GM12878 (cell line): Measurements from ENCODE around the gene NTM. TPM values are rescaled to one million over a fixed set of nuclear protein-coding genes. Genes with fewer than 3 reads are reported as not detected.

Experiments
- ATAC-seq: fragments of 200-7000 bp; cut with Tn5 transposase; 3 replicates; pipeline ENCODE4 v1.9.1; 2020; ENCODE audit warnings: mild to moderate bottlenecking, moderate library complexity
- BruUV-seq: library from RNA; stranded (reverse); fragments of 400-500 nt; replicated peaks from 2 replicates; lab custom pipeline; 2021; lab: Mats Ljungman, UMichigan
- CTCF ChIA-PET: fragments of 300-600 bp; sonication (Branson Sonifier 250); formaldehyde crosslinking; extraction: SDS; loops from one replicate; lab custom pipeline; 2021; ENCODE audit warnings: inconsistent platforms; lab: Yijun Ruan, JAX
- POLR2A ChIA-PET: fragments of 350-600 bp; formaldehyde crosslinking; extraction: SDS; loops from one replicate; lab custom pipeline; 2021; ENCODE audit warnings: inconsistent platforms; lab: Charles Lee
- RAD21 ChIA-PET: fragments of 300-600 bp; sonication (Branson Sonifier 250); formaldehyde crosslinking; loops from one replicate; lab custom pipeline; 2023; ENCODE audit warnings: antibody characterized with exemption; ENCODE audit not compliant: unreplicated experiment; lab: Charles Lee
- SMC1A ChIA-PET: fragments of 300-600 bp; sonication (Branson Sonifier 250); formaldehyde crosslinking; loops from one replicate; lab custom pipeline; 2023; ENCODE audit not compliant: unreplicated experiment, uncharacterized antibody; lab: Charles Lee
- DNase-seq: peaks from one replicate; pipeline ENCODE4 v3.0.0-alpha.2; 2011; ENCODE audit warnings: low read depth, low spot score
- FAIRE-seq: peaks from 3 replicates; lab custom pipeline; 2011; peaks lifted over from hg19 to GRCh38; lab: Jason Lieb, UNC
- H2AFZ ChIP-seq: 2 replicates; pipeline ENCODE4 v1.6.0; 2011; ENCODE audit warnings: low read depth, low read length, control low read depth; ENCODE audit not compliant: control insufficient read depth
- H3K27ac ChIP-seq: 2 replicates; pipeline ENCODE4 v1.5.1; 2011; ENCODE audit warnings: control low read depth; ENCODE audit not compliant: control insufficient read depth, insufficient read depth
- H3K27me3 ChIP-seq, 2 experiments: replicated peaks in 1 of 2; 2 replicates each; pipeline versions ENCODE4 v1.6.0 to v1.6.1; 2011; ENCODE audit warnings: low read length in 1 of 2; ENCODE audit not compliant: control insufficient read depth in 2 of 2, insufficient read depth in 2 of 2
- H3K36me3 ChIP-seq, 2 experiments: 2 replicates each; pipeline ENCODE4 v1.5.1; 2011; ENCODE audit warnings: low read length in 1 of 2; ENCODE audit not compliant: control insufficient read depth in 2 of 2, insufficient read depth in 2 of 2
- H3K4me1 ChIP-seq: 2 replicates; pipeline ENCODE4 v1.6.1; 2011; ENCODE audit warnings: mild to moderate bottlenecking, low read length, moderate library complexity, mixed read lengths; ENCODE audit not compliant: control insufficient read depth, insufficient read depth
- H3K4me2 ChIP-seq: 2 replicates; pipeline ENCODE4 v1.6.0; 2011; ENCODE audit warnings: control low read depth; ENCODE audit not compliant: control insufficient read depth, insufficient read depth
- H3K4me3 ChIP-seq: fragments of 200-600 bp; sonication (generic); 2 replicates; pipeline ENCODE4 v1.5.1; 2016
- H3K79me2 ChIP-seq: 2 replicates; pipeline ENCODE4 v1.6.0; 2011; ENCODE audit warnings: low read length; ENCODE audit not compliant: control insufficient read depth, insufficient read depth
- H3K9ac ChIP-seq: 2 replicates; pipeline ENCODE4 v1.8.0; 2011; ENCODE audit warnings: low read length, control low read depth, mixed read lengths; ENCODE audit not compliant: control insufficient read depth, insufficient read depth
- H3K9me3 ChIP-seq: replicated peaks from 3 replicates; pipeline ENCODE4 v1.5.1; 2011; ENCODE audit warnings: mild to moderate bottlenecking, low read length; ENCODE audit not compliant: control insufficient read depth, insufficient read depth
- H4K20me1 ChIP-seq: 2 replicates; pipeline ENCODE4 v1.6.0; 2011; ENCODE audit not compliant: control insufficient read depth, insufficient read depth
- ATF3 ChIP-seq: IDR thresholded peaks from 2 replicates; pipeline ENCODE4 v1.6.1; 2011; ENCODE audit warnings: low read depth, mild to moderate bottlenecking, low read length, moderate library complexity, borderline replicate concordance; ENCODE audit errors: extremely low read depth
- CBFB ChIP-seq: IDR thresholded peaks from 2 replicates; pipeline ENCODE4 v1.6.1; 2016; ENCODE audit warnings: antibody characterized with exemption, low read depth
- CBX3 ChIP-seq: fragments of 200-600 bp; sonication (generic); IDR thresholded peaks from 2 replicates; pipeline ENCODE4 v1.6.1; 2016; ENCODE audit warnings: low read depth, borderline replicate concordance
- CBX5 ChIP-seq: sonication (generic); IDR thresholded peaks from 2 replicates; pipeline ENCODE4 v1.6.1; 2016; ENCODE audit warnings: low read depth, moderate library complexity, mild to moderate bottlenecking, inconsistent platforms
- DPF2 ChIP-seq: fragments of 450-650 bp; IDR thresholded peaks from 2 replicates; pipeline ENCODE4 v1.6.1; 2017; ENCODE audit warnings: mild to moderate bottlenecking
- HCFC1 ChIP-seq: fragments of 150-350 bp; IDR thresholded peaks from 2 replicates; pipeline ENCODE4 v1.6.1; 2014; ENCODE audit warnings: low read length
- MAX ChIP-seq: IDR thresholded peaks from 2 replicates; pipeline ENCODE4 v1.6.1; 2012; ENCODE audit warnings: low read depth, low read length, improper control_type of control experiment
- SIX5 ChIP-seq: IDR thresholded peaks from 2 replicates; pipeline ENCODE4 v1.6.1; 2011; ENCODE audit warnings: mild to moderate bottlenecking, low read depth, low read length, moderate library complexity; ENCODE audit not compliant: severe bottlenecking
- SPI1 ChIP-seq: IDR thresholded peaks from 2 replicates; pipeline ENCODE4 v1.6.1; 2011; ENCODE audit warnings: low read depth, mild to moderate bottlenecking, low read length, moderate library complexity, borderline replicate concordance; ENCODE audit not compliant: insufficient read depth
- SUPT20H ChIP-seq: IDR thresholded peaks from 2 replicates; pipeline ENCODE4 v1.6.1; 2011; ENCODE audit warnings: low read depth, mild to moderate bottlenecking, low read length, moderate library complexity, borderline replicate concordance; ENCODE audit not compliant: control insufficient read depth
- SUZ12 ChIP-seq: fragments of 200-600 bp; sonication (generic); IDR thresholded peaks from one replicate; pipeline ENCODE4 v1.6.1; 2018; ENCODE audit warnings: antibody characterized with exemption, mild to moderate bottlenecking; ENCODE audit not compliant: unreplicated experiment
- TCF12 ChIP-seq: IDR thresholded peaks from 2 replicates; pipeline ENCODE4 v1.6.1; 2011; ENCODE audit warnings: low read depth, mild to moderate bottlenecking, low read length
- ZBTB33 ChIP-seq: fragments of 450-650 bp; IDR thresholded peaks from 2 replicates; pipeline ENCODE4 v1.6.1; 2017; ENCODE audit warnings: mild to moderate bottlenecking
- ZNF274 ChIP-seq: IDR thresholded peaks from one replicate; pipeline ENCODE4 v1.8.0; 2011; ENCODE audit not compliant: insufficient read length, insufficient read depth
- ZSCAN29 ChIP-seq: fragments of 450-650 bp; IDR thresholded peaks from 2 replicates; pipeline ENCODE4 v1.6.1; 2017; ENCODE audit warnings: mild to moderate bottlenecking, moderate library complexity
- WGBS: methylation state at CpG from one replicate; pipeline ENCODE4 v1.1.6; 2016; ENCODE audit warnings: low lambda C conversion rate; ENCODE audit not compliant: insufficient replicate concordance, insufficient coverage; ENCODE audit errors: missing lambda C conversion rate; 5-methylcytosine and 5-hydroxymethylcytosine counted together
- in situ Hi-C: fragments of 300-500 bp; cut with MboI; formaldehyde crosslinking; loops from 9 replicates; pipeline ENCODE4 v1.14.3; 2018; ENCODE audit warnings: mixed read lengths
- intact Hi-C: fragments of 100-400 bp; cut with micrococcal nuclease; formaldehyde crosslinking; loops from one replicate; pipeline ENCODE4 v1.14.2; 2022; ENCODE audit not compliant: unreplicated experiment
- polyA plus RNA-seq, 11 experiments: library from polyadenylated mRNA; depleted of rRNA in 4 of 11; unstranded in 6 of 11; stranded (reverse) in 5 of 11; fragments of >200 nt; fragmentation: Nextera tagmentation in 4 of 11; fragmentation: Illumina TruSeq in 1 of 11; extraction: Ambion mirVana in 4 of 11; extraction: Trizol in 1 of 11; gene quantifications; 1 replicate in 1 of 11; 2 replicates in 10 of 11; pipeline versions ENCODE4 v1.2.1 to v1.2.3, GENCODE V29; 2011 to 2016; ENCODE audit warnings: inconsistent platforms in 2 of 11, missing spikeins in 2 of 11, low read depth in 1 of 11
- total RNA-seq, 4 experiments: library from RNA; depleted of rRNA in 3 of 4; stranded (reverse); fragments of >200 nt in 3 of 4; fragmentation: Illumina TruSeq in 1 of 4; extraction: Trizol in 1 of 4; gene quantifications; 2 replicates each; pipeline versions ENCODE4 v1.2.1 to v1.2.3, GENCODE V29; 2013 to 2021

Gene NTM
- total and polyA plus RNA-seq, 10 of the 15 experiments (the other 5 are each of a cell fraction or from before 2014, with no cell fraction given) = not detected

GRCh38 chr11:132101881-132102280, 731.5 kb downstream of the NTM start:
- in situ Hi-C loops = no loop called here
- Histone ChIP-seq H4K20me1 (no peaks in the 10 kb centered on the region), H3K4me1 (no peaks in the 10 kb centered on the region), H2AFZ (no peak overlapping the region), H3K36me3 (no peaks in the 10 kb centered on the region), H3K27me3 (no peaks in the 10 kb centered on the region), H3K9ac (no peak overlapping the region), H3K4me3 (no peak overlapping the region), H3K79me2 (no peaks in the 10 kb centered on the region), H3K4me2 (no peak overlapping the region), H3K27ac (no peak overlapping the region), H3K9me3 (no peaks in the 10 kb centered on the region)
- DNase-seq (no peak), FAIRE-seq (no peak), ATAC-seq (no peak)
- intact Hi-C loops = no loop called here
- CTCF ChIA-PET = interaction anchor here (0.6 kb wide), 1 partner anchor 1219 kb away, joined by 4 read pairs; no protein-coding TSS in a partner anchor
- TF ChIP-seq CBX3 (no peak), CBX5 (no peak), HCFC1 (no peak), ZSCAN29 (no peak)
- RAD21 ChIA-PET = no interaction called here
- WGBS = 5% methylated on average over 3 of the region's 3 CpGs
- no TSS peak for BruUV-seq
- SMC1A ChIA-PET = no interaction called here
- POLR2A ChIA-PET = no interaction called here

- Histone ChIP-seq H3K79me2 (no peaks in the 10 kb centered on the region), H3K27ac (no peak overlapping the region), H3K9ac (no peak overlapping the region), H3K4me1 (no peaks in the 10 kb centered on the region), H3K9me3 (no peaks in the 10 kb centered on the region), H3K4me2 (no peak overlapping the region), H2AFZ (no peak overlapping the region), H3K27me3 (no peaks in the 10 kb centered on the region), H3K36me3 (no peaks in the 10 kb centered on the region), H4K20me1 (no peaks in the 10 kb centered on the region), H3K4me3 (no peak overlapping the region)
- DNase-seq (no peak), FAIRE-seq (no peak), ATAC-seq (no peak)
- POLR2A ChIA-PET = no interaction called here
- in situ Hi-C loops (no loop called here), intact Hi-C loops (no loop called here)
- TF ChIP-seq SUPT20H = no peak
- no peak for TF ChIP-seq MAX
- TF ChIP-seq DPF2 = no peak
- no peak for TF ChIP-seq SPI1
- TF ChIP-seq SUZ12 = no peak
- no peak for TF ChIP-seq ZBTB33
- no peak for TF ChIP-seq ZNF274
- no peak for TF ChIP-seq SIX5
- TF ChIP-seq TCF12 = no peak
- TF ChIP-seq CBFB = no peak
- TF ChIP-seq ZSCAN29 = no peak
- TF ChIP-seq ATF3 = no peak
- BruUV-seq = no TSS peak
- SMC1A ChIA-PET = no interaction called here
- RAD21 ChIA-PET = no interaction called here
- CTCF ChIA-PET = no interaction called here
- 24% methylated on average over 10 of the region's 10 CpGs for WGBS
Observed at GRCh38 chr11:132103021-132103420, 732.6 kb downstream of the NTM start.
